ENCODE measurements around the gene PJA1.
A peak's percentile ranks its signal among the peaks of the same experiment; 100 is the strongest.

PJA1 gene

GRCh38 chrX:69165087-69165651, at the start of gene PJA1:
Gene PJA1 (minus strand): TSS chrX:69165453. CDS start chrX:69163073, 2,380 bp downstream.
- peak; percentile 62 to 64 for DNase-seq

GRCh38 chrX:69214463-69214862, 49.2 kb upstream of the PJA1 start:
- no peak for DNase-seq

- DNase-seq: no peak
Observed at GRCh38 chrX:69211701-69212100, 46.4 kb upstream of the PJA1 start.

DNA sequence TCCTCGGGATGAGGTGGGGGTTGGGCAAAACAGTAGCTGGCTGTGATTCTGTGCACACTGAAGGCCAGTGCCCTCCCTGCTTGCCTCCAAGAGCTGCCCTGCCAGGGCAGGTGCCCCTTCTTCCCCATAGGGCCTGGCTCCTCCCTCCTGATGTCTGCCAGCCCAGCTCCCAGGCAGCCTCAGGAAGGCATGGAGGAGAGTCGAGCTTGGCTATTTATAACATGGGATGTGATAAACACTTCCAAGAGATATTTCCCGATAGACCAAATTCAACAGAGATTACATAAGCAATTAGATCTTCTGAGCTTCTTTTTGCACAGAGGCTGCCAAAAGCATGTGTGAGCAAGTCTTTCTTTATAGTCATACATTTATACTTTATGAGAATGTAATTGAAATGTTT, 45.3 kb upstream of the PJA1 start:
- DNase-seq: no peak

- DNase-seq: no peak
Observed at GRCh38 chrX:69207216-69207615, 42.0 kb upstream of the PJA1 start.

- no peak for DNase-seq
Observed at GRCh38 chrX:69203638-69204037, 38.4 kb upstream of the PJA1 start.

GRCh38 chrX:69197690-69198089, 32.4 kb upstream of the PJA1 start:
- no peak for DNase-seq

DNA sequence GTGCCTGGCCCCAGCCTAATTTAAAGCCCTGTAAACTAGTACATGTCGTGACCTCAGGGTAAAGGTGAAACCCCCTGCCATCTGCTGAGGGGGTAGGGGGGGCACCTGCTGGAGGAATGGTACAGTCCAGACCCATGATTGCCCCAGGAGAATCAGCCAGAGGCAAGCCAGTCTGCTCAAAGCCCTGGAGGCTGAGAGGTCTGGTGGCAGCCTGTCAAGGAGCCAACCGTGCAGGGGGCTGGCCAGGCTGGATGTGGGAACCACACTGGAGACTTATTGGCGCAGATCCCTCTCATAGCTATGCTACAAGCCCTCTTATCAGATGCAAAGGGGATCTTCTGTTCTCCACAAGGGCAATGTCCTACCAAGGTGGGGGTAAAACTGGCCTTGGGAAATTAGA, 31.4 kb upstream of the PJA1 start:
- no peak for DNase-seq

DNA sequence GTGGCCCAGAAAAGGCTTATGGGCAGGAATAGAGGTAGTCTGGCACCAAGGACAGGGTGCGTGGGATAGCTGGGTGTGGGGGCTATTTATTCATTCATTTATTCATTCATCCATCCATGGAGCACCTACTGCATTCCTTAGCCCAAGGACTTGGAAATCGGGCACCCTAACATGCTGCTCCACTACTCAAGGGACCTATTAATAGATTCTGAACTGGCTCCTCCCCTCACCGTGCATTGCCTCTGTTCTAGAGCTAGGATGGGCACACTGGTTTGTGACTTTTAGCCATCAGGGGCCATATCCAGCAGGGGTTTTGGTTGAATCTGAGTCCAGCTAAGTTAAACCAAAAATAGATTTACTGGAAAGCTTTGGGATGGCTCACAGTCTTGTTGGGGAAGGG, 30.6 kb upstream of the PJA1 start:
- no peak for DNase-seq

DNA sequence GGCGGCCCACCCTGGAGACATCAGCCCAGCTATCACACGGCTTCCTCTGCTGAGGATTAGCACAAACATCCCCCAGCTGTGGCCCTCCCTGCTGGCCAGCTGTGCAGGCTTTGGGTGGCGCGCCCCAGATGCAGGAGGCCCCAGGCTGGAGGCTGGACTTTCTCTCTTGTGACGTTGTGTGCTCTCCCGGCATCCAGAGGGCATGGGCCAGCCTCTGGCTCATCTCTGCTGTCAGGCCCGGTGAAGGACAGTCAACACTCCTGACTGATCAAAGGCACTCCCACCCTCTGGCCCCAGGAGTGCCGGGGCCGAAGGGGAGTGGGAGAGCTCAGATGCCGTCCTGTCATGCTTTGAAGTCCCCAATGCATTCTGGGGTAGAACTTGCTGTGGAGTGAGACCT, 29.9 kb upstream of the PJA1 start:
- no peak for DNase-seq

DNA sequence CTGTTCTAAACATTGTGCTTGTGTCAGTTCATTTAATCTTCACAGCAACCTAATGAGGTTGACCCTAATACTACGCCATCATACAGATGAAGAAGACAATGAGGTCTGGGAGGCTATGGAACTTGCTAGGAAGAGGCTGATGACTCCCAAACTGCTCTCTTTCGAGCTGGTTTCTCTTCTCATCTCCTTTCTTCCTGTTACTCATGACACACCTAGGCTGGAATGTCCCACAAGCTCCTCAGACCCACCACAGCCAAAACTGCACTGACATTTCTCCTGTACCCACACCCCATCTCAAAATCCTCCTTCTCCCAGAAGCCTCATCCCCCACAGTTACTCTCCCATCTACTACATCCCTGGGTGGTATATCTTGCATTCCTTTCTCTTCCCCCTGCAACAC, 27.4 kb upstream of the PJA1 start:
- no peak for DNase-seq

- peak; percentile 24 to 42 for DNase-seq
Observed at GRCh38 chrX:69189576-69190371, 24.5 kb upstream of the PJA1 start.

DNA sequence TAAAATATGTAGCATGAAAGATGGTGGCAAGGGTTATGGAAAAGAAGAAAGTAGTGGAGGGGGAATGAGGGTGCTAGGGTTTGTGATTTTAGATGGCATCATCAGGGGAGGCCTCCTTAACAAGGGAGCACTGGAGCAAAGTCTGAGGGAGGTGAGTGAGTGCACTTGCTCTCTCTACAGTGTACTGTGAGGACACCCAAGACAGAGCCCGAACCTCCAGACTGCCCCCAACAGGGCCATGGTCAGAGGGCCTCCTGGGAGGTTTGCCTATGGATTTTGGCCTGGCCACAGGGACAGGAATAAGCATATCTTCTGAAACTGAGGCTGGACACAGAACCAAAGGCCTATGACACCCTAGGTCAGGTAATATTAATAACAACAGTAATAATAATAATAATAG, 21.4 kb upstream of the PJA1 start:
- no peak for DNase-seq

DNA sequence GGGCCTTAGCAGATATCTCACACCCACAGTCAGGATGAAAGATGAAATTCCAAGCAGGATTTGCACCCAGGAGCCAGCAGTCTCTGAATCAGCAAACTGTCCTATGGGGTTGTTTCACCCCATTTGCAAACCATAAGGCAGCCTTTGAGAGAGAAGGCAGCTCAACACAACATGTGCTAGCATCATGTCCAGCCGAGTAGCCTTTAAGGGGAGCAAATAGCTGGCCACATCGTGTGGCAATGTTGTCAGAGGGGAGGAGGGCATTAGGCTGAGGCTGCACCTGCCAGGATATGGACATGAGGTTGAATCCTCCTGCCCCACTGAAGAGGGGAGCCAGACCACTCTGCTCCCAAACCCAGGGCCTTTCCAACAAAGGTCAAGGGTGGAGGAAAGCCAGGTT, 20.6 kb upstream of the PJA1 start:
- no peak for DNase-seq

- no peak for DNase-seq
Observed at GRCh38 chrX:69185141-69185540, 19.9 kb upstream of the PJA1 start.

- no peak for DNase-seq
Observed at GRCh38 chrX:69182818-69183380, 17.6 kb upstream of the PJA1 start.

DNA sequence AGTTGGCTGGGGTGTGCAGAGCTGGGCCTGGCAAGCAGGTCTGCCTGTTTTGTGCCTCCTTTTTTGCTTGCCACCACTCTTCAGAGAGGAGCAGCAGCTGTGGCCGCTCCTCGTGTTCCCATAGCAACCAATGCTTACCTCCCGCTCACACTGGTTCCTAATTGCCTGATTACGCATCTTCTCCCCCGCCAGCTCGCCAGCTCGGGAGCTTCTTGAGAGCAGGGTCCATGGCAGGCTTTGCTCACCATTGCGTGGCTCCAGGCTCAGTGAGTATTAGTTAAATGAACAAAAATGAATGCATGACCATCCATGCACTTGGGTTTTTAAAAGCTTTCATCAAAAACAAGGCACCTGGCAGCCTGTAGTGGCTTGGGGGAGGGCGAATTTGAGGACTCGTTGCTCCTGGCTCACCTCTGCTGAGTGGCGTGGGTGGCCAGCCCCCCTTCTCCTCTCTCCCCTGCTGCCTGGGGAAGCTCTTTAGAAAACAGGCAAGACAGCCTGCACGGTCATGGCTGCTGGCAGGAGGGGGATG, 14.2 kb upstream of the PJA1 start:
- DNase-seq: peak in 1 of 2 donors; percentile 1

DNA sequence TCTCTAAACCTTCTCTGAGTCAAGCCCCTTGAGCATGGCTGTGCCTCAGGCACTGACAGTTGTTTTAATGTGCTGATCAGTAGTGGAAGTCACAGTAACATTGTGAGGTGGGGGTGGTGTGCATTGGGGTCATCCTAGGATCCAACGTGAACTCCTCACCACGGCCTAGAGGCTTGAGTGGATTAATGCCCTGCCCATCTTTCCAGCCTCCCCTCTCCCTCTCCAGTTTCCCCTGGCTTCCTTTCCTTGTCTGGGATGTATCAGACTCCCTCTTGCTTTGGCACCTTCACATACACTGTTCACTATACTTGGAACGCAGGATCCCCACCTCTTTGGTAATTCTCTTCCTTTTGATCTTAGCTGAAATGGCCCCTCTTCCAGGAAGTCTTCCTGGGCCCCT, 13.3 kb upstream of the PJA1 start:
- no peak for DNase-seq

DNA sequence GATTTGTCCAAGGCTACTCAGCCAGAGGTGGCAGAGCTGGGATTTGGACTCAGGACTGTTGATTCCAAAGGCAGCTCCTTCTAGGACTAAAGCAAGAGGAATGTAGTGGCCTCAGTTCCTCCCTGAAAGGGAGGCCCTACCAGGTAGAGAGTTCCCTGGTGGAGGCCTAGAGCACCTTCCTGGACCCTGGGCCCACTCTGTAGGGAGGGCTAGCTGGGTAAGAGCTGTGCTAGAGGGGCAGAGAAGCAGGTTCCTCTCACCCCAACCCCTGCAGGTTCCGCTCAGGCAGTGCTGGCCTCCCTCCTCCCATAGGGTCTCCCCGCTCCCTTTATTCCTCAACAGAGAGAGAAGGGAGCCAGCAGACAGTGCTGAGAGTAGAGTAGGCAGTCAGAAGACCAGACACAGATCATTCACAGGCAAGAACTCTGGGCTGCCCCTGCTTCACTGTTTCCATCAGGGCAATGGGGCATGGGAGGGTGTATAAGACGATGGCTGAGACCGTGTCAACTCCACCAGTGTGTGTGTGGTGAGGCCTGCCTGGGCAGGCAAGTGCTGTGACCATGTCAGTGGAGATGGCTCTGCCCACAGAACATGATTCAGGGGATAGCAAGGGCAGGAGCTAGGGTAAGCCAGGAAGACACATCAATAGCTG, 12.4 kb upstream of the PJA1 start:
- DNase-seq: no peak

DNA sequence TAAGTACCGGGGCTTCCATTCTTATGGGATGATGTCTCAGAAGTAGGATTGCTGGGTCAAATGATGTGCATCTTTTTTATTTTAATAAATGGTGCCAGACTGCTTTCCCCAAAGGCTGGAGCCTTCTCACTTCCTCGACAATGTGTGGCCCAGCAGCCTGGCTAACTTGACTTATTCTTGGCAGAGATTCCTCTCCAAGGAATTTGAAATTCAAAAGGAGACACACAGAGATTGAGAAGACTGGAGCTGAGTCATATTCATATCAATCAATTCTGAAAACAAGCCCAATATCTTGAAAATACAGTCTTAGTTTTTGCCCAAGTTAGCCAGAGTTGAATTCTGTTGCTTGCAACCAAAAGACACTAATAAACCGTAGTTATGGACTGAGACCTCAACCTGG, 10.8 kb upstream of the PJA1 start:
- DNase-seq: no peak

DNA sequence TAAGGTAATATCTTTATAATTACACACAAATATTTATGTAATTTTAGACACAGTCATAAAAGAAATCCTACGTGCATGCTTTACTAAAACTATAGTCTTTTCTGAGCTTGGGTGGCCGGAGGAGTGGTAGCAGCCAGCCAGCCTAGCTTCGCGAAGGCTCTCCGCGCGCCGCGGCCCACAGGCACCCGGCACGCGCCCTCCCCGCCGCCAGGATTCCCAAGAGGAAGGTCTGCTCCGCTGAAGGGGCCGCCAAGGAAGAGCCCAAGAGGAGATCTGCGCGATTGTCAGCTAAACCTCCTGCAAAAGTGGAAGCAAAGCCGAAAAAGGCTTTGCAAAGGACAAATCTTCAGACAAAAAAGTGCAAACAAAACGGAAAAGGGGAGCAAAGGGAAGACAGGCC, 8.7 kb upstream of the PJA1 start:
- no peak for DNase-seq

GRCh38 chrX:69172937-69173336, 7.7 kb upstream of the PJA1 start:
- DNase-seq: no peak

DNA sequence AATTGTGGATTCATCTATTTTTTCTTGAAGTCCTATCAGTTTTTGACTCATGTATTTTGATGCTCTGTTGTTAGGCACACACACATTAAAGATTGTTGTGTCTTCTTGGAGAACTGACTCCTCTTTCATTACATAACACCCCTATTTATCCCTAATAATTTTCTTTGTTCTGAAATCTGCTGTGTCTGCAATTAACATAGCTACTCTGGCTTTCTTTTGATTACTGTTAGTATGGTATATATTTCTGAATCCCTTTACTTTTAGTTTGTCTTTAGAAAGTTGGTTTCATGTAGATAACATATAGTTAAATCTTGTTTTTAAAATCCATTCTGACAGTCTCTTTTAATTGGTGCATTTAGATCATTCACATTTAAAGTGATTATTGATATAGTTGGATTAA, 5.1 kb upstream of the PJA1 start:
- no peak for DNase-seq

Measured in hippocampal formation (tissue), 2 donors.